GM21381 (cell line): ENCODE results near the gene AQP11.

Source experiments
- ATAC-seq: cut with Tn5 transposase; IDR thresholded peaks from one replicate; pipeline ENCODE4 v1.9.1; 2021; ENCODE audit warnings: mild to moderate bottlenecking, moderate library complexity; ENCODE audit not compliant: unreplicated experiment

Gene AQP11

DNA sequence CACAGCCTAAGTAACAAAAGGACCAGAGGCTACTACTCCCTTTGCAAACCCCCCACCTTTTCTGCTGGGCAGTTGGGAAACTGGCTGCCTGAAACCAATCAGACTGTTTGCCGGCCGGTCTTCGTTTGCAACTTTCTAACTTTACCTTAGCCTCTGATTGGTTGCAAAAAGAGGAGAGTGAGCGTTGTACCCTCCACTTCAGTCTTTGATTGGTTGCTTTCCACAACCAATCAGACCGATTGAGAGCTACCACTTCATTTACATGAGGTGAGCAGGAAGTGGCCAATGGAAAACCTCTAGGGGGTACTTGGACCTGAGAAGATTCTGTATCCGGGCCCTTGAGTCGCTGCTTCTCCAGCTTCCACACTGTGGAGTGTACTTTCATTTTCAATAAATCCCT, 66.6 kb downstream of the AQP11 start:
- no peak for ATAC-seq

DNA sequence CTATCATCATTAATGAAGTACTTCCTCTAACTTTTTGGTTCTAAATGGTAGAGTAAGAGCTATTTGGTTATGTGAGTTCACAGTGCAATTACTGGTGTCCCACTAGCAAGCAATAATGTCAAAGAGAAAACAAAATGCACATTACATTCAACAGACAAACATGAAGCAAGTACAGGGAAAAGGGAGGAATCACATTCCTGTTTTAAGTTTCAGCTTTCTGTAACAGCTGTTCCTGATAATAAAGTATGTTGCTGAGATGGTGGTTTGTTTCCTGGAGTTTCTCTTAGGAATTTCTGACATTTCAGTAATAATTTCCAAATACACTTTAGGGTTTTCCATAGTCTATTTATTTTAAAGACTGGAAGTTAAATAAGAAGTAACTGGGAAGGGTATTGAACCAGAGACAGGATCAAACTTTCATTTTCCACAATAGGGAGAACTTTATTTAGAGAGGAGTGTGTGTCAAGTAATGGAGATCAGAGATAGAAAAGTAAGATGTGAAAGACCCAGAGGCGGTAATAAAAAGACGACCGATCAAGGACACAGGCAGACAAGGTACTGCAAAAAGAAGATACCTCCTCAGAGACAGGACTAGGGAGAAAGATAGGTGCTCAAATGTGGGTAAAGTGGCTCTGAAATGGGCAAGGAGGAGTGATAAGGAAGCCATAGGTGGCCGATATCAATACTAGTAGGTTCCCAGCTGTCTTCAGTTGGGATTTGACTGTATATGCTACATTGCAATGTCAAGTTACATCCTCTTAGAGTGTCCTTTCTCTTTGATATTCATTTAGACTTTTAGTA, 68.7 kb downstream of the AQP11 start:
- no peak for ATAC-seq
